HG02885 (cell line): ENCODE data around the gene ATXN7L1.

Experiments
- ATAC-seq: cut with Tn5 transposase; IDR thresholded peaks from one replicate; pipeline ENCODE4 v1.9.1; 2021; ENCODE audit warnings: mild to moderate bottlenecking; ENCODE audit not compliant: unreplicated experiment, poor library complexity

Gene ATXN7L1, protein sequence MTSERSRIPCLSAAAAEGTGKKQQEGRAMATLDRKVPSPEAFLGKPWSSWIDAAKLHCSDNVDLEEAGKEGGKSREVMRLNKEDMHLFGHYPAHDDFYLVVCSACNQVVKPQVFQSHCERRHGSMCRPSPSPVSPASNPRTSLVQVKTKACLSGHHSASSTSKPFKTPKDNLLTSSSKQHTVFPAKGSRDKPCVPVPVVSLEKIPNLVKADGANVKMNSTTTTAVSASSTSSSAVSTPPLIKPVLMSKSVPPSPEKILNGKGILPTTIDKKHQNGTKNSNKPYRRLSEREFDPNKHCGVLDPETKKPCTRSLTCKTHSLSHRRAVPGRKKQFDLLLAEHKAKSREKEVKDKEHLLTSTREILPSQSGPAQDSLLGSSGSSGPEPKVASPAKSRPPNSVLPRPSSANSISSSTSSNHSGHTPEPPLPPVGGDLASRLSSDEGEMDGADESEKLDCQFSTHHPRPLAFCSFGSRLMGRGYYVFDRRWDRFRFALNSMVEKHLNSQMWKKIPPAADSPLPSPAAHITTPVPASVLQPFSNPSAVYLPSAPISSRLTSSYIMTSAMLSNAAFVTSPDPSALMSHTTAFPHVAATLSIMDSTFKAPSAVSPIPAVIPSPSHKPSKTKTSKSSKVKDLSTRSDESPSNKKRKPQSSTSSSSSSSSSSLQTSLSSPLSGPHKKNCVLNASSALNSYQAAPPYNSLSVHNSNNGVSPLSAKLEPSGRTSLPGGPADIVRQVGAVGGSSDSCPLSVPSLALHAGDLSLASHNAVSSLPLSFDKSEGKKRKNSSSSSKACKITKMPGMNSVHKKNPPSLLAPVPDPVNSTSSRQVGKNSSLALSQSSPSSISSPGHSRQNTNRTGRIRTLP

DNA sequence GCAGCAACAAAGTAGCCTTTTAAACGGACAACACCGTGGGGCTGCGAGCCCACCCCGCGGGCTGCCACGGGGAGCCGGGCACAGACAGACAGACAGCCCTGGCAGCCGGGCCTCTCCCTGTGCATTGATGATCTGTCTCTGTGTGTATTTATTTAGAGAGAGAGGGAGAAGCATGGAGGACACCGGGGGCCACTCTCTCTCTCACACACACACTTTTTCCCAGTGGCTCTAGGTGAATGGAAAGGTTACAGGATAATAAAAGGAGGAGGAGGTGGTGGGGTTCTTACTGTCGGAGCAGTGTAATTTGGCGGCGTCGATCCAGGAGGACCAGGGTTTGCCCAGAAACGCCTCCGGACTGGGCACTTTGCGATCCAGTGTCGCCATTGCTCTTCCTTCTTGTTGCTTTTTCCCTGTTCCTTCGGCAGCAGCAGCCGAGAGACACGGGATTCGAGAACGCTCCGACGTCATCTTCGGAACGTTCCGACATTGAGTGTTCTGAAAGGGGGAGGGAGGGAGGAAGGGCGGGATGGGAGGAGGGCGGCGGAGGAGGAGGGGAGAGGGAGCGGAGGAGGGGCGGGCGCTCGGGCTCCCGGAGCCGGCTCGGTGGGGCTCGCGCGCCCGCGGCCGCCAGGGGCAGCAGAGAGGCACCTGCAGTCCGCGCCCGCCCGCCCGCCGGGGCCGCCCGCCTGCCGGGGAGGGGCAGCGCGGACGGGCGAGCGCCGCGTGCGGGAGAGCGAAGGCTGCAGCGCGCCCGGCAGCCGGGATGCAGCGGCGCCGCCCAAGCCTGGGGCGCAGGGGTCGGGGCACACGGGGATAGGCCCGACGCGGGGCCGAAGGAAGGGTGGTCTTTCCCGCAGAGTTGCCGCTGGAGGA is at the start of gene ATXN7L1:
ATXN7L1 (minus strand) TSS at position 509 of the 873 bp plus-strand sequence; CDS start at position 468, 41 bp downstream.
- ATAC-seq, result peak; percentile 98

- ATAC-seq, result no peak
Observed at GRCh38 chr7:105926131-105926530, 49.7 kb upstream of the ATXN7L1 start.

GRCh38 chr7:105924945-105925344 is 48.5 kb upstream of the ATXN7L1 start:
- no peak for ATAC-seq

- ATAC-seq, result no peak
Observed at GRCh38 chr7:105920766-105921165, 44.4 kb upstream of the ATXN7L1 start.

GRCh38 chr7:105917659-105918058 is 41.3 kb upstream of the ATXN7L1 start:
- no peak for ATAC-seq

DNA sequence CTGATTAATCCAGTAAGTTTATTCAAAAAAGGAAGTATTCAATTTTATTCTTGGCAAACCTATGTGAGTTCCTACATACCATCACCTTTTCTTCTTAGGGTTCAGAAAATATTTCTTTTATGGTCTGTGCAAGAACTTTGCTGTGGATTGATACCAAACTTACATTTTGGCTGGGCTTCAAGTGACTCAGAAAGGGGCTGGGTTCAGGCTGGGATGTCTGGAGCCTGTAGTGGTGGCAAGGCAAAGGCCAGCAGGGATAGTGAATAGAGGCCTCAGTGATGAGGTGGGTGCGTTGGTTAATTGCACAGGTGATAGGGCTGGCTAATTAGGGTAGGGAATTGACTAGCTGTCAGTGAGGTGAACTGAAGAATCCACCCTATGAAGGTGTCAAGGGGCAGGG is 40.2 kb upstream of the ATXN7L1 start:
- no peak for ATAC-seq

GRCh38 chr7:105913947-105914346 is 37.5 kb upstream of the ATXN7L1 start:
- no peak for ATAC-seq

DNA sequence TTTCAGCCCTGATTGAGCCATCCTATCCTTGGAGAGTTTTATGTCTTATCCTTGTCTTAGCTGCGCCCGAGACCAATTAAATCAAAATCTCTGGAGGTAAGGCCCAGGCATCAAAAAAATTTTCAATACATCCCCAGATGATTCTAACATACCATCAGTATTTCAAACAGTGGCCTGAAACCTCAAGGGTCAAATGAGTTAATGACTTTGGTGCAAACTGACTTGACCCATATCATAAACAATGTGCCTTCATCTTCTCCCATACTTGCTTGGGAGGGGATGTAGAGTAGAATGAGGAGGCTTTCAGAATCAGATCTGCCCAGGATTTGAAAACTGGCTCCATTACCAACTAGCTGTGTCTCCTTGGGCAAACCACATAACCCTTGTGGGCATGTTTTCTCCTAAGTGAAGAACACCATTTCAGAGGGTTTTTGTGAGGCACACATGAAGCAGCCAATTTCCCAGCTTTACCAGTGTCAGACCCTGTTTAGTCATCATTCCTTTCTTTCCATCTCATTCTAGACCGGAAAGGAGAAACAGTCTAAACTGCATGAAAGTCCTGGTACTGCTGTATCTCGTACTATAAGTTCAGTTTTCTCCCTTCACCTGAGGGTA is 35.7 kb upstream of the ATXN7L1 start:
- ATAC-seq, result no peak

DNA sequence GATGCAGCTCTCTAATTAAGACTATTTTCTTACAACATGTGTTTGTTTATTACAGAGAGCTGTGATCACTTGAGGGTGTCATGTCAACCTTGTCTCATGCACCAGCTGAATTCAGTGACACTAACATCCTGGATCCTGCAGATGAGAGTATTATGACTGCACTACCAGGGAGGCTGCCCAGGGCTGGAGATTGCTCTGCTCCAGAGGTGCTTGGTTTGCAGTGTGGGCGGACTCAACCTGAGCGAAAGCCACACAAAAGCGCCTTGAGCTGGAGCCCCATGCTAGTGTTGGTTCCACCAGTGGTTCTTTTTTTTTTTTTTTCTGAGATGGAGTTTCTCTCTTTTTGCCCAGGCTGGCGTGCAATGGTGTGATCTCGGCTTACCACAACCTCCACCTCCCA is 33.8 kb upstream of the ATXN7L1 start:
- ATAC-seq, result no peak

- ATAC-seq, result no peak
Observed at GRCh38 chr7:105909742-105910141, 33.3 kb upstream of the ATXN7L1 start.

DNA sequence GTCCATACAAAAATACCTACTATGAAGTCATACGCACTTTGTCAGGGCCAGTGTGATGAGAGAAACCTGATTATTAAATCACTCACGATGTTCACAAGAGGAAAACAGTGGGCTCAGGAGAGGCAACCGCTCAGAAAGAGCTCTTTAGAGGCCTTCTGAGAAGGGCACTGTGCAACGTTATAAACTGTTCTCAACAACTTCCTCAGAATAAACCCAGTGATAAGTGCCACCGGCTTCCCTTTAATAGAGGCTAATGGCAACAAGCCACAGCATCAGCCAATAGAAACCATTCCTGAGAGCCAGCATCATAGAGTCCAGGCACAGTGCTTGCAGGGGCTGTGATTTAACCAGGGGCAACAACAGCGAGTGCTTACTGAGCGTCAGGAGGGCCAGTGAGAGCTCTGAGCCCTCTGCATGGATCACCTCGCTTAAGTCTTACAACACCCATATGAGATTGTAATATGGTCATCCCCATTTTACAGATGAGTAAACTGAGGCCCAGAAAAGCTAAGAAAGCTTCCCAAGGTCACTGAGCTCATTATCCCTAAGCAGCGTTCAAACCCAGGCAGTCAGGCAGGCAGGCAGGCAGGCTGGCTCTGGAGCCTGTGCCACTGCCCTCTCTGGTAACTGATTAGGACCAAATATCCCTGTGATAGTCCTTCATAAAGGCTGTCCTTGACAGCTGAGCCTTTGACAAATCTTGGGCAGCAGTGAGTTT is 30.9 kb upstream of the ATXN7L1 start:
- ATAC-seq, result no peak

DNA sequence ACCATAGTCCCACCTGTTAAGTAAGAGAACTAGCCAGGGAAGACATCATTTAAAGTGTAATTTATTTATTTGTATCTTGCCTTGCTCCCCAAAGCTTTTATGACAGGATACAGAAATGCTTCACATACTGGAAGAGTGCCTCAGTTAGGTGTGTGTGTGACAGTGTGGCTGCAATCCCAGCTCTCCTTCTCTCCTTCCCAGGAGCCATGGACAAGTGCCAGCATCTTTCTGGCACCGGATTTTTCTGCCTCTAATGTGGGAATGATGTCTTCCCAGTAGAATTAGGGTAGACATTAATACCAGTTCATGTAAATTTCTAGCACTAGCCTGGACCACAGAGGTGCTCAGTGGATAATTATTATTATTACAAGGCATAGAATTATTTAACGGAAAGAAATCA is 30.3 kb upstream of the ATXN7L1 start:
- no peak for ATAC-seq

DNA sequence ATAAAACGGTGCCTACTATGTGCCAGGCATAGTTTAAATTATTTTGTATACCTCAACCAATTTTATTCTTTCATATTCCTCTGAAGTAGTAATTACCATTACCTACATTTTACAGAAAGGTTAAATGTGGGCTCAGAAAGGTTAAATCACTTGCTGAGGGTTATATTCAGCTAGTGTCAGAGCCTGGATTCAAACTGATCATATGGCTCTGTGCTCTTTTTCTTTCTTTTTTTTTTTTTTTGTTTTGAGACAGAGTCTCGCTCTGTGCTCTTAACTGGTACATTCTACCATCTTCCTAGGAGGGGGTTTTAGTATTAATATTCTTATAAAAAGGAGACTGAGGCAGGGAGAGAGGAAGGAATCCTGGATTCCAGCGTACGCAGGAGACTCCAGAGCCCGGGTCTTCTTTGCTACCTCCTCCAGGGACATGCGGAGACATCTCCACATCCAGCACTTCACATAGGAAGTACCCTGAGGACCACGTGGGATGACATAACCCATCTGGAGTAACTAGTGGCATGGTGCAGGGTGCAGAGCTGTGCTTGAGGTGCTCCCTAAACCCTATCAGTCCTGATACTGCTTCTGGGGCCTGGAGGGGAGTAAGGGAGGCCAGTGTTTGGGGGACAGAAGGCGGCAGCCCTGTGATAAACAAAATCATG is 29.6 kb upstream of the ATXN7L1 start:
- no peak for ATAC-seq

DNA sequence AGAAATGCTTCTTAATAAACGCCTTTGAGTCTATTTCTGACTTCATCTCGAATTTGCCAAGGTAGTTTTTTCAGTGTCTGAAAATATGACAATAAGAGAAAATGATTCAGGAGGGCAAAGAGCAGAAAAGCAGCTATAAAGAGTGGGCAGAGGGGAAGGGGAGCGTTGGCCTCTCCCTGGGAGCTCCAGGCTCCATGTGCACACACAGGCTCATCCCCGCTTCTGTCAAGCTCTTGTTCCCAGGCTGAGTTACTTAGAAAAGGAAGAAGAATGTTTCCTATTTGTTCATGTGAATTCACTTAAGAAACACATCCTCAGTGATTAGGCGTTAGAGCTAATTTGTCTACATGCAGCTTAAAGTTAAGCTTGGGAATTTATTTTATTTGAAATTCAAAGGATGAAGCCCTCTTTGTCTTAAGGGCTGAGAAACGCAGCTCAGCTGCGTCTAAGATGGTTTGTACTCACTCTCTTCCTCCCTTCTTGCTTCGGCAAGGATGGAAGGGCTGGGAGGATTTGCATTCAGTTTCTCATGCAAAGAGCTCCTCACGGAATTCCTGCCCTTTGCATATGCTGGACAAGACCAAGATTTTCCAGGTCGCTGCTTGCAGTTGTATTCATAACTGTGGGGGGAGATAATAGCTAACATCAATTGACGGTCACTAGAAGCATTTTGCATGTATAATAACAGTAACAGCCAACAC is 29.0 kb upstream of the ATXN7L1 start:
- no peak for ATAC-seq

DNA sequence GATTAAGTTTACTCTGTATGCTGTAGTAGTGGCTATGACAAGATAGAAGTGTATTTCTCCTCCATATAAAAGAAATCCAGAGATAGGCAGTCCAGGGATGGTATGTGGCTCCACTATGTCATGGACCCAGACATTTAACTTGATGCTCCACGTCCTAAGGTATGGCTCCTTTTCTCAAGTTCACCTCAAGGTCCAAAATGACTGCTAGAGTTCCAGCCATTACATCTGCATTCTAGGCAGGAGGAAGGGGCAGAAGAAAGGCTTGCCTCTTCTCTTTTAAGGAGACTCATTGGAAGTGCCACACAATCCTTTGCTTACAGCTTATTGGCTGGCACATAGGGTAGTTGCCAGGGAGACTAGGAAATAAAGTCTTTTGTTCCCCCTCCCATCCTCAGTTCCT is 27.7 kb upstream of the ATXN7L1 start:
- ATAC-seq, result no peak

- ATAC-seq, result no peak
Observed at GRCh38 chr7:105902325-105902911, 26.0 kb upstream of the ATXN7L1 start.

DNA sequence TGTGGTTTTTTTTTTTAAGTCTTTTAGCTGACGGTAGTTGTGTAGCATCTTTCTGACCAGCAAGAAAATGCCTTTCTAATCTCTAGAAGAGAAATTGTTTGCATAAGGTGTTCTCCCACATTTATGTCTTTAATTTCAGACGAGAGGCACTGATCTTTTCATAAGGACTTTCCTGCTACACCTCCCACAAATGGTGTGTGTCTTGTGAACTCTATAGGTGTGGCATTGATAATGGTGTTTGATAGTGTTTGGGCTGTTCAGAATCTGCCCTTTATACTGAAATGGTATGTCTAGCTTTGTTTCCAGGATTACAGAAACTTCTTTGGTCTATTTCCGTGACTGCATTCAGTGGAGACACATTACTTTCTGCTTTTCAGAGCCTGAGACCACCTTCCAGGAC is 21.6 kb upstream of the ATXN7L1 start:
- ATAC-seq, result no peak

DNA sequence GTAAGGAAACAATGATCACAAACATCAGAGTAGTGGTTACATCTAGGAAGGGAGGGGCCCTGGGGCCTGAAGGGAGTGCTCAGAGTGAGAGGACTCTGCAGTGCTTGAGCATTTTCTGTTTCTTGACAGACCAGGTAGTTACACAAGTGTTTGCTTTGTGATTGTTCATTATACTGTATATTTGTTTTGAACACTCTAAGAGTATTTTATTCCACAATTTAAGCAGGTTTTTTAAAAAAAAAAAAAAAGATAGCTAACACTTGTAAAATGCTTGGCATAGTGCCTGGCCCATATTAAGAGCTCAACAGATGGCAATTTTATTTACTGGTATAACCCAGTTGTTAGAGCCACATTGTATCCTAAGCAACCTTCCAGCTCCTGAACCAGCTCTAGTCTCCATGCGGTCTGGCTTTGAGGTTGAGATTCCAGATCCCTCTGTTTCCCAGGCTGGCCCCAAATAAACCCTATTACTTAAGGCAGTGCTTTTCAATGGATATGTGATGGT is 20.1 kb upstream of the ATXN7L1 start:
- ATAC-seq, result no peak
